ENCODE results near the gene TCTN2.

GRCh38 chr12:123752046-123752445 lies 81.1 kb downstream of the TCTN2 start:
- no peak for TF ChIP-seq CTCF (IDR thresholded peaks at IDR 0.05; ENCODE audit: borderline replicate concordance, extremely low read depth, low read length, poor library complexity, severe bottlenecking)
- no peak for TF ChIP-seq EZH2 (IDR thresholded peaks at IDR 0.05; ENCODE audit: borderline replicate concordance, low read depth, low read length, severe bottlenecking)

All from DND-41 (cell line).